Chondrocyte (in vitro differentiated cells): ENCODE data around the gene PRR5. TPM values are rescaled to one million over a fixed set of nuclear protein-coding genes. Genes with fewer than 3 reads are reported as not detected.
"Not testable (repeated sequence)": the region's sequence is repeated elsewhere in the genome, so short reads cannot be mapped to it uniquely, and the experiment has no call there.

Source experiments
- DNase-seq: peaks from one replicate; pipeline ENCODE4 v3.0.0; 2021; ENCODE audit warnings: mixed read lengths, low spot score
- H3K27ac Mint-ChIP-seq: one replicate; pipeline ENCODE4 v1.8.0; 2021; ENCODE audit warnings: mild to moderate bottlenecking, moderate library complexity, mixed read lengths; ENCODE audit not compliant: unreplicated experiment
- H3K27me3 Mint-ChIP-seq: 2 replicates; pipeline ENCODE4 v1.8.0; 2021; ENCODE audit warnings: low read depth, mixed read lengths
- H3K36me3 Mint-ChIP-seq: 2 replicates; pipeline ENCODE4 v1.8.0; 2021; ENCODE audit warnings: low read depth, mixed read lengths
- H3K4me1 Mint-ChIP-seq: 2 replicates; pipeline ENCODE4 v1.8.0; 2021; ENCODE audit warnings: low read depth, mild to moderate bottlenecking, mixed read lengths
- H3K4me3 Mint-ChIP-seq: one replicate; pipeline ENCODE4 v1.8.0; 2021; ENCODE audit warnings: mild to moderate bottlenecking, moderate library complexity, mixed read lengths; ENCODE audit not compliant: unreplicated experiment
- H3K9me3 Mint-ChIP-seq: 2 replicates; pipeline ENCODE4 v1.8.0; 2021; ENCODE audit warnings: low read depth, mixed read lengths
- long read RNA-seq: library from polyadenylated mRNA; stranded (forward); transcript quantifications from one replicate; pipeline ENCODE4 v2.0.0, GENCODE V29; 2021
- total RNA-seq: library from RNA; stranded (reverse); gene quantifications from 3 replicates; pipeline ENCODE4 v1.2.1, GENCODE V29; 2021
- TF ChIP-seq, protein P1 (sequence below): fragments of 200-600 bp; sonication (generic); IDR thresholded peaks from 2 replicates; pipeline ENCODE4 v1.5.0; 2021; ENCODE audit warnings: antibody characterized with exemption, mild to moderate bottlenecking, moderate library complexity

Gene PRR5, protein sequence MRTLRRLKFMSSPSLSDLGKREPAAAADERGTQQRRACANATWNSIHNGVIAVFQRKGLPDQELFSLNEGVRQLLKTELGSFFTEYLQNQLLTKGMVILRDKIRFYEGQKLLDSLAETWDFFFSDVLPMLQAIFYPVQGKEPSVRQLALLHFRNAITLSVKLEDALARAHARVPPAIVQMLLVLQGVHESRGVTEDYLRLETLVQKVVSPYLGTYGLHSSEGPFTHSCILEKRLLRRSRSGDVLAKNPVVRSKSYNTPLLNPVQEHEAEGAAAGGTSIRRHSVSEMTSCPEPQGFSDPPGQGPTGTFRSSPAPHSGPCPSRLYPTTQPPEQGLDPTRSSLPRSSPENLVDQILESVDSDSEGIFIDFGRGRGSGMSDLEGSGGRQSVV
- total RNA-seq = 10.6 to 17.2 TPM (median 15.1 TPM) in 3 replicates
- long read RNA-seq, transcript PRR5-216 (9 exons, 1,843 nt) = minor isoform, 6 of 37 reads
- long read RNA-seq, transcript PRR5-202 (8 exons, 1,878 nt) = major isoform, 16 of 37 reads
- long read RNA-seq, partial matches to known transcripts = 2 of 37 reads
- long read RNA-seq, other reads (novel, unspliced or antisense) = 6 of 37 reads

- H3K9me3 Mint-ChIP-seq = no peaks in the 10 kb centered on the region
- H3K27ac Mint-ChIP-seq = peak within 1 kb of the TSS; percentile 63
- no peaks in the 10 kb centered on the region for H3K36me3 Mint-ChIP-seq
- TF ChIP-seq, protein P1, sequence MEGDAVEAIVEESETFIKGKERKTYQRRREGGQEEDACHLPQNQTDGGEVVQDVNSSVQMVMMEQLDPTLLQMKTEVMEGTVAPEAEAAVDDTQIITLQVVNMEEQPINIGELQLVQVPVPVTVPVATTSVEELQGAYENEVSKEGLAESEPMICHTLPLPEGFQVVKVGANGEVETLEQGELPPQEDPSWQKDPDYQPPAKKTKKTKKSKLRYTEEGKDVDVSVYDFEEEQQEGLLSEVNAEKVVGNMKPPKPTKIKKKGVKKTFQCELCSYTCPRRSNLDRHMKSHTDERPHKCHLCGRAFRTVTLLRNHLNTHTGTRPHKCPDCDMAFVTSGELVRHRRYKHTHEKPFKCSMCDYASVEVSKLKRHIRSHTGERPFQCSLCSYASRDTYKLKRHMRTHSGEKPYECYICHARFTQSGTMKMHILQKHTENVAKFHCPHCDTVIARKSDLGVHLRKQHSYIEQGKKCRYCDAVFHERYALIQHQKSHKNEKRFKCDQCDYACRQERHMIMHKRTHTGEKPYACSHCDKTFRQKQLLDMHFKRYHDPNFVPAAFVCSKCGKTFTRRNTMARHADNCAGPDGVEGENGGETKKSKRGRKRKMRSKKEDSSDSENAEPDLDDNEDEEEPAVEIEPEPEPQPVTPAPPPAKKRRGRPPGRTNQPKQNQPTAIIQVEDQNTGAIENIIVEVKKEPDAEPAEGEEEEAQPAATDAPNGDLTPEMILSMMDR = no peak
- peak within 1 kb of the TSS; percentile 76 for H3K4me3 Mint-ChIP-seq
- H3K27me3 Mint-ChIP-seq = no peaks in the 10 kb centered on the region
- peaks cover 48% of the 10 kb centered on the region for H3K4me1 Mint-ChIP-seq
- DNase-seq = peak; percentile 80
These were observed at the start of gene PRR5 for GRCh38 chr22:44701824-44702478. Gene PRR5, plus strand, starts transcription at chr22:44702204. Its CDS starts 271 bp downstream, at chr22:44702475.

DNA sequence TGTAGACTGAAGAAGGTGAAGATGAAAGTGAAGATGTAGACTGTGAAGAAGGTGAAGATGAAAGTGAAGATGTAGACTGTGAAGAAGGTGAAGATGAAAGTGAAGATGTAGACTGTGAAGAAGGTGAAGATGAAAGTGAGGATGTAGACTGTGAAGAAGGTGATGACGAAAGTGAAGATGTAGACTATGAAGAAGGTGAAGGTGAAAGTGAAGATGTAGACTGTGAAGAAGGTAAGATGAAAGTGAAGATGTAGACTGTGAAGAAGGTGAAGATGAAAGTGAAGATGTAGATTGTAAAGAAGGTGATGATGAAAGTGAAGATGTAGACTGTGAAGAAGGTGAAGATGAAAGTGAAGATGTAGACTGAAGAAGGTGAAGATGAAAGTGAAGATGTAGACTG, 49.1 kb upstream of the PRR5 start:
- not testable (repeated sequence) for H3K4me1 Mint-ChIP-seq, H3K4me3 Mint-ChIP-seq, H3K9me3 Mint-ChIP-seq, H3K36me3 Mint-ChIP-seq, DNase-seq, H3K27ac Mint-ChIP-seq, H3K27me3 Mint-ChIP-seq

- peak overlapping the region; percentile 85 for H3K27ac Mint-ChIP-seq
- no peaks in the 10 kb centered on the region for H3K9me3 Mint-ChIP-seq
- no peaks in the 10 kb centered on the region for H3K36me3 Mint-ChIP-seq
- H3K4me3 Mint-ChIP-seq = no peak overlapping the region
- DNase-seq = peak; percentile 83
- peaks cover 2% of the 10 kb centered on the region for H3K27me3 Mint-ChIP-seq
- TF ChIP-seq, protein P1 = no peak
- H3K4me1 Mint-ChIP-seq = peaks cover 19% of the 10 kb centered on the region
These were observed 43.6 kb upstream of the PRR5 start for GRCh38 chr22:44658311-44658953.

- no peaks in the 10 kb centered on the region for H3K36me3 Mint-ChIP-seq
- peak overlapping the region; percentile 85 for H3K27ac Mint-ChIP-seq
- H3K4me1 Mint-ChIP-seq = peaks cover 22% of the 10 kb centered on the region
- peaks cover 2% of the 10 kb centered on the region for H3K27me3 Mint-ChIP-seq
- peak; percentile 74 for DNase-seq
- H3K4me3 Mint-ChIP-seq = no peak overlapping the region
- TF ChIP-seq, protein P1 = no peak
- no peaks in the 10 kb centered on the region for H3K9me3 Mint-ChIP-seq
These were observed 42.9 kb upstream of the PRR5 start for GRCh38 chr22:44659140-44659539.

DNA sequence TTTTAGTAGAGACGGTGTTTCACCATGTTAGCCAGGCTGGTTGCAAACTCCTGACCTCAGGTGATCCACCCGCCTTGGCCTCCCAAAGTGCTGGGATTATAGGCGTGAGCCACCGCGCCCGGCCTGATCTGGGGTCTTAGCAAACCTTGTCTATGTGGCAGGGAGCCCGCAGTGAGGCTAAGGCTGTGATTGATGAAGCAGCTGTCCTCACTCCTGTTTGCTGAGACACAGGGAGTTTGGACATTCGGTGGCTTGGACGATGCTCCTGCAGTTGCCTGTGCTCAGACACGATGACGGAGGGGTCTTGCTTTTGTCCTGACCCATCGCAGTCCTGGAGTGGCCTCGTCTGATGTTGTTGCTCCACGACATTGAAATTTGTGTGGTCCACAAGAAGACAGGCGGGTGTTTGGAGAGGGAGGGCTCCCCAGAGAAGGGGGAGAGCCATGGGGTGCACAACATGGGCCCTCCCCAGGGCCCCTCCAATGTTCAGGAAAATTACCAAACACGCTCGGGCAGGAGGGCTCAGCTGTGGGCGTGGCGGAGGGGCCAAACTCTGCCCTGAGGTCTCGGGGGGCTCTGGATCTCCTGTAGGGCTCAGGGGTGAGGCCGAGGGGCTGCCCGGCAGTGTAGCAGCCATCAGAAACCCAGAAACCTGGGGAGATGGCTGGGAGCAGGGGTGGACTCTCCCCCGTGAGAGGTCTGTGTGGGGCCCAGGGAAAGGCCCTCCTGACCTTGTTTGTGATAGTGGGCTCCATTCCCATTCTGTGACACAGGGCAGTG, 41.8 kb upstream of the PRR5 start:
- Mint-ChIP-seq H3K27ac (no peak overlapping the region), H3K4me3 (no peak overlapping the region), H3K4me1 (peaks cover 30% of the 10 kb centered on the region), H3K9me3 (no peaks in the 10 kb centered on the region), H3K27me3 (peaks cover 1% of the 10 kb centered on the region), H3K36me3 (no peaks in the 10 kb centered on the region)
- DNase-seq = peak; percentile 46
- TF ChIP-seq, protein P1 = no peak
